Measurements from ENCODE around the gene PPFIBP2.

DNA sequence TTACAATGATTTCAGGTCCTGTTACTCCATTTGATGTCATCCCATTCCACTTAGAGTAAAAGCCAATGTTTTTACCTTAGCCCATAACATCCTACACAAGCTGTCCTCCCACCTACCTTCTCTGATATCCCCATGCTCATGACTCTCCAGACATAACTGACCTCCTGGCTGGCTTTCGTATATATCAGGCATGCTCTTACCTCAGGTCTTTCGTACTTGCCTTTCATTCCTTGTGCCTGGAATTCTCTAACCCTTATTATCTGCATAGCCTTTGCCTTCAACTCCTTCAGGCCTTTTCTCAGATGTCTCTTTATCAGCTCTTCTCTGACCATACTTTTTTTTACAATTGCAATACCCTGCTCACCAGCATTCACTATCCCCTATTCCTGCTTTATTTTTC, 169.8 kb downstream of the PPFIBP2 start:
- TF ChIP-seq, protein P1, sequence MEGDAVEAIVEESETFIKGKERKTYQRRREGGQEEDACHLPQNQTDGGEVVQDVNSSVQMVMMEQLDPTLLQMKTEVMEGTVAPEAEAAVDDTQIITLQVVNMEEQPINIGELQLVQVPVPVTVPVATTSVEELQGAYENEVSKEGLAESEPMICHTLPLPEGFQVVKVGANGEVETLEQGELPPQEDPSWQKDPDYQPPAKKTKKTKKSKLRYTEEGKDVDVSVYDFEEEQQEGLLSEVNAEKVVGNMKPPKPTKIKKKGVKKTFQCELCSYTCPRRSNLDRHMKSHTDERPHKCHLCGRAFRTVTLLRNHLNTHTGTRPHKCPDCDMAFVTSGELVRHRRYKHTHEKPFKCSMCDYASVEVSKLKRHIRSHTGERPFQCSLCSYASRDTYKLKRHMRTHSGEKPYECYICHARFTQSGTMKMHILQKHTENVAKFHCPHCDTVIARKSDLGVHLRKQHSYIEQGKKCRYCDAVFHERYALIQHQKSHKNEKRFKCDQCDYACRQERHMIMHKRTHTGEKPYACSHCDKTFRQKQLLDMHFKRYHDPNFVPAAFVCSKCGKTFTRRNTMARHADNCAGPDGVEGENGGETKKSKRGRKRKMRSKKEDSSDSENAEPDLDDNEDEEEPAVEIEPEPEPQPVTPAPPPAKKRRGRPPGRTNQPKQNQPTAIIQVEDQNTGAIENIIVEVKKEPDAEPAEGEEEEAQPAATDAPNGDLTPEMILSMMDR (IDR thresholded peaks at IDR 0.05) = no peak
- TF ChIP-seq EP300 (IDR thresholded peaks at IDR 0.05) (no peak), POLR2A (IDR thresholded peaks at IDR 0.05; ENCODE audit: low read depth) (no peak), POLR2AphosphoS5 (IDR thresholded peaks at IDR 0.05) (no peak)

All from esophagus muscularis mucosa (tissue), 4 donors.